Activated B cell treated with CpG ODN at 0.5 μM for 24 hours (primary cell): ENCODE data around the gene CXCL6. TPM values are rescaled to one million over a fixed set of nuclear protein-coding genes. Genes with fewer than 3 reads are reported as not detected.

Source experiments
- ATAC-seq: fragments of 200-7000 bp; cut with Tn5 transposase; one replicate; pipeline ENCODE4 v1.10.0; 2021; ENCODE audit warnings: low read depth, mild to moderate bottlenecking, moderate library complexity
- CTCF ChIA-PET: fragments of 350-600 bp; sonication (Branson Sonifier 250); formaldehyde crosslinking; loops from one replicate; lab custom pipeline; 2021; ENCODE audit warnings: antibody characterized with exemption; lab: Charles Lee
- POLR2A ChIA-PET: fragments of 350-600 bp; sonication (Branson Sonifier 250); formaldehyde crosslinking; loops from one replicate; lab custom pipeline; 2021; ENCODE audit warnings: antibody characterized with exemption; lab: Charles Lee
- DNase-seq: peaks from one replicate; pipeline ENCODE4 v3.0.0; 2022
- H3K27ac Mint-ChIP-seq: one replicate; pipeline ENCODE4 v1.8.0; 2020; ENCODE audit warnings: mixed read lengths
- H3K27me3 Mint-ChIP-seq: one replicate; pipeline ENCODE4 v1.8.0; 2021; ENCODE audit warnings: mixed read lengths
- H3K36me3 Mint-ChIP-seq: one replicate; pipeline ENCODE4 v1.8.0; 2021; ENCODE audit warnings: low read depth, mixed read lengths
- H3K4me1 Mint-ChIP-seq: one replicate; pipeline ENCODE4 v1.8.0; 2021; ENCODE audit warnings: mixed read lengths
- H3K4me3 Mint-ChIP-seq: one replicate; pipeline ENCODE4 v1.8.0; 2020; ENCODE audit warnings: mild to moderate bottlenecking, mixed read lengths
- H3K9me3 Mint-ChIP-seq: one replicate; pipeline ENCODE4 v1.8.0; 2020; ENCODE audit warnings: mixed read lengths
- CTCF ChIP-seq: fragments of 200-600 bp; IDR thresholded peaks from one replicate; pipeline ENCODE4 v1.8.0; 2022; ENCODE audit warnings: antibody characterized with exemption, mild to moderate bottlenecking
- intact Hi-C: fragments of 100-400 bp; cut with micrococcal nuclease; formaldehyde crosslinking; loops from one replicate; pipeline ENCODE4 v1.15.1; 2024
- total RNA-seq: library from RNA; stranded (reverse); gene quantifications from 2 replicates; pipeline ENCODE4 v1.2.3, GENCODE V29; 2022

The CXCL6 gene
- total RNA-seq, 1 donor from 2014 or later, result not detected

GRCh38 chr4:73871511-73872310 lies 35.2 kb downstream of the CXCL6 start:
- Mint-ChIP-seq H3K9me3 (no peaks in the 10 kb centered on the region), H3K27me3 (peaks cover 23% of the 10 kb centered on the region), H3K27ac (no peak overlapping the region), H3K4me1 (peaks cover 5% of the 10 kb centered on the region), H3K36me3 (no peaks in the 10 kb centered on the region), H3K4me3 (no peak overlapping the region)
- no peak for TF ChIP-seq CTCF
- ATAC-seq, result no peak
- CTCF ChIA-PET, result no interaction called here
- intact Hi-C loops, result no loop called here
- POLR2A ChIA-PET, result no interaction called here
- DNase-seq, result no peak

DNA sequence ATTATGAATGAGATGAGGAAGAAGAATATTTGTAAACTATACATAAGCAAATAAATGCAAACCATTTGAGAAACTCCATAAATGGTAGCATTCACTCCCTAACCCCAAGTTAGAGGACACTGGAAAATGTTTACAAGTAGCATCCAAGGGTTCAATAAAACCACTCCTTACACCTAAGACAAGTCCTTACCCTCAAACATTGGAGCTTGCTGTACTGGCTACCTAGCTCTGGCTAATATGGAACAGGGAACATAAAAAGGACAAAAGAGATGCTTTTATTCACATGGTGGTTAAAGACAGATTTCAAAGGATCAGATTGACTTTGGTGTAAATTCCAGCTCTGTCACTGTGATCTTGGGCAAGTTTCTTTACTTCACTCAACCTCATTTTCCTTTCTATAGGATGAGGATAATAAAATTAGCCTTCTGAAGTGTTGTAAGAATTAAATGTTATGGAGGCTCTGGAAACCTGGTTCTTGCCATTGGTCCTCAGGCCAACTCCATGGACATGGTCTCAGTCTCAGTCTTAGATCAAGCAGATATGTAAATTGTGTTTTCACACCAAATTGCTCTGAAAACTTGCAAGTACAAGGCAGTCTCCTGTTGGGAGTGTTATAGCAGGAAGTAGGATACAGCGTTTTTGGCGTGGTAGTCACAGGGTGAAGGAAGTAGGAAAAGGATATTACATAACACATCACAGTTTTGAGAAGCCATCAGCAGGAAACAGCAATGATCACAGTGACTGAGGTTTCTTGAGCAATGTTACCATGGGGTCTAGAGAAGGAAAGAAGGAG lies 36.0 kb downstream of the CXCL6 start:
- ChIA-PET CTCF (no interaction called here), POLR2A (no interaction called here)
- no peaks in the 10 kb centered on the region for H3K36me3 Mint-ChIP-seq
- H3K27me3 Mint-ChIP-seq, result peaks cover 23% of the 10 kb centered on the region
- no peaks in the 10 kb centered on the region for H3K9me3 Mint-ChIP-seq
- TF ChIP-seq CTCF, result no peak
- DNase-seq (no peak), ATAC-seq (no peak)
- peaks cover 5% of the 10 kb centered on the region for H3K4me1 Mint-ChIP-seq
- intact Hi-C loops, result no loop called here
- H3K4me3 Mint-ChIP-seq, result no peak overlapping the region
- H3K27ac Mint-ChIP-seq, result no peak overlapping the region

DNA sequence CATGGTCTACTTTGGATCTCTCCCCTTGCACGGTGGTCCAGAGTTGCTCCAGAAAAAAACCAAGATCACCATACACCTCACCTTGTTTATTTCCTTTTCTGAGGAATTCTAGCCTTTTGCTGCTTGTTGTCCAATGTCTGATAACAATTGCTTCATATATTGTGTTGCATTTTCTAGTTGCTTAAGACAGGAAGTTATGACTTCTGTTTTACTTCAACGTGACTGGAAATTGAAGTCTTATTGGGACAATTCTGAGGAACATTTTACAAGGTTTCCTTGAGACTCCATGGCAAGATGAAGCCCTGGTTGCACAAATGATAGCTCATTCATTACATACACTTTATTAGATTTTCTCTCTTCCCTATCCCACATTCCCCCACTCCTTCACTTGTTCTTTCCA lies 37.9 kb downstream of the CXCL6 start:
- H3K9me3 Mint-ChIP-seq, result no peaks in the 10 kb centered on the region
- DNase-seq (no peak), ATAC-seq (no peak)
- peaks cover 9% of the 10 kb centered on the region for H3K27me3 Mint-ChIP-seq
- POLR2A ChIA-PET, result no interaction called here
- no peaks in the 10 kb centered on the region for H3K36me3 Mint-ChIP-seq
- peaks cover 2% of the 10 kb centered on the region for H3K4me1 Mint-ChIP-seq
- no peak overlapping the region for H3K27ac Mint-ChIP-seq
- intact Hi-C loops, result no loop called here
- TF ChIP-seq CTCF, result no peak
- no peak overlapping the region for H3K4me3 Mint-ChIP-seq
- CTCF ChIA-PET, result no interaction called here

DNA sequence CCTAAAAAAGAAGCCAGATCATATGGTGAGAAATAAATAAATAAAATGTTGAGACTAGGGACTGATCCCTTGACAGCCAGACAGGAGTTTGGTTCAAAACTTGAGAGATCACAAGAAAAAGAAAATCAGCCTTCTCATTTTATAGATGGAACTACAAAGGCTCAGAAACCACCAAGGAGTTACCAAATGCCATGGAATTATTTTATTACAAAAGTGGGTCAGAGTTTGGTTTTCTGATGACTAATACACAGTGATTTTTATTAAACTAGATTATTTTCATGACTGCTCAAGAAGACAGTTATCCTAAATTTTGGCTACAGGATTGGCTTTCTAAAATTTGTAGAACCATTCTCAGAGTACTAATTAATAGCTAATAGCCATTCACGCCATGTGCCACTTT lies 38.9 kb downstream of the CXCL6 start:
- DNase-seq, result no peak
- H3K4me1 Mint-ChIP-seq, result no peaks in the 10 kb centered on the region
- POLR2A ChIA-PET, result no interaction called here
- no peaks in the 10 kb centered on the region for H3K36me3 Mint-ChIP-seq
- intact Hi-C loops, result no loop called here
- ATAC-seq, result no peak
- no peak for TF ChIP-seq CTCF
- no peak overlapping the region for H3K4me3 Mint-ChIP-seq
- peaks cover 4% of the 10 kb centered on the region for H3K27me3 Mint-ChIP-seq
- H3K9me3 Mint-ChIP-seq, result no peaks in the 10 kb centered on the region
- CTCF ChIA-PET, result no interaction called here
- no peak overlapping the region for H3K27ac Mint-ChIP-seq

- CTCF ChIA-PET, result no interaction called here
- Mint-ChIP-seq H3K4me1 (no peaks in the 10 kb centered on the region), H3K9me3 (no peaks in the 10 kb centered on the region), H3K36me3 (no peaks in the 10 kb centered on the region), H3K27me3 (peaks cover 4% of the 10 kb centered on the region), H3K4me3 (no peak overlapping the region), H3K27ac (no peak overlapping the region)
- DNase-seq (no peak), ATAC-seq (no peak)
- POLR2A ChIA-PET, result no interaction called here
- TF ChIP-seq CTCF, result no peak
- intact Hi-C loops, result no loop called here
These were observed 46.8 kb downstream of the CXCL6 start for GRCh38 chr4:73883306-73883705.
